Occipital lobe (tissue), 2 donors: ENCODE measurements around the gene CHID1. TPM values are rescaled to one million over a fixed set of nuclear protein-coding genes. Genes with fewer than 3 reads are reported as not detected.
A peak's percentile ranks its signal among the peaks of the same experiment; 100 is the strongest.

Experiments used
- DNase-seq: peaks from one replicate; lab custom pipeline; 2025; lab: John Stamatoyannopoulos, UW
- total RNA-seq: library from RNA; depleted of rRNA; stranded (reverse); fragments of >200 nt; gene quantifications from one replicate; pipeline ENCODE4 v1.2.3, GENCODE V29; 2014

Gene CHID1
- total RNA-seq, 1 donor from 2014 or later, result 20.9 TPM

DNA sequence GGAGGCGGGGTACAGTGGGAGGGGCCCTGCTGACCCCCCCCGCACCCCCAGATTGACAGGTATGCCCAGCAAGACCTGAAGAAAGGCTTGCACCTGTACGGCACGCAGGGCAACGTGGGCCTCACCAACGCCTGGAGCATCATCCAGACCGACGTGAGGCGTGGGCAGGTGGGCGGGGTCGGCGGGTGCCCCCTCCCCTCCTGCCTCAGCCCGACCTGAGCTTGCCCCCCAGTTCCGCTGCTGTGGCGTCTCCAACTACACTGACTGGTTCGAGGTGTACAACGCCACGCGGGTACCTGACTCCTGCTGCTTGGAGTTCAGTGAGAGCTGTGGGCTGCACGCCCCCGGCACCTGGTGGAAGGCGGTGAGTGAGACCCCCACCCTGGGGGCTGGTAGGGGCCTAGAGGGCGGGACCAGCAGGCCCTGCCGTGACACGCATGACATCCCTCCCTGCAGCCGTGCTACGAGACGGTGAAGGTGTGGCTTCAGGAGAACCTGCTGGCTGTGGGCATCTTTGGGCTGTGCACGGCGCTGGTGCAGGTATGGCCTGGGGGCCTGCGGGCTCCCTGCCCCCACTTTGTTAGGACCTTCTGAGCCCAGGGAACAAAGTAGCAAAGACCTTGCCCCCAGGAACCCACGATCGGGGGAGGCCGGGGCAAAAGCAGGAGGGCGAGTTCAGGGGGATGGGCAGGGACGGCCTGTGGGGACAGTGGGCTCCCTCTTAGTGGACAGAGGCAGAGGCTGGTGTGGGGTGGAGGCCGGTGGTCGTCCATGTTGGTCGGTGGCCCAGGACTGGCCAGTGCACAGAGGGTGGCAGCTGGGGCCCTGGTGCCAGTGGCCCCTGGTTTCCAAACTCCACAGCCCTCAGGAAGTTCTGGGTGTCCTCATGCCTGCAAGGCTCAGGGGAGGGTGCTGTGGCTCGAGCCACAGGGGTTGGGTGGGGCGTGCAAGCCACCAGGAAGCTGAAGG is 44.9 kb downstream of the CHID1 start:
- DNase-seq, result no peak

GRCh38 chr11:864898-865297 is 45.7 kb downstream of the CHID1 start:
- no peak for DNase-seq

- no peak for DNase-seq
These were observed 46.4 kb downstream of the CHID1 start for GRCh38 chr11:863910-864827.

- DNase-seq, result no peak
These were observed 47.3 kb downstream of the CHID1 start for GRCh38 chr11:863023-863909.

DNA sequence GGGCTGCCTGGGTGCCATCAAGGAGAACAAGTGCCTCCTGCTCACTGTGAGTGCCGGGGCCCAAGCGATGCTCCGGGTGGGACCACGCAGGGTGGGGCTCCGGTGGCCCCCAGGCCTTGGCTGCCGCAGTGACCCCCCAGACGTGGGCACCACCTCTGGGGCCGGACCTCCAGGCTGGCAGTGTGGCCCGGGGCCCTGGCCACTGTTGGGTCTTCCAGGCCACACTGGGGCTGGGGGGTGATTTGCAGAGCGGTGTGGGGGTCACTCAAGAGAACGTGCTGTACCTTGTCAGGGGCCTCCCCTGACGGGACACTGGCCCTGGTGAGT is 48.0 kb downstream of the CHID1 start:
- DNase-seq, result no peak

GRCh38 chr11:862081-862661 is 48.4 kb downstream of the CHID1 start:
- no peak for DNase-seq

- DNase-seq, result no peak
These were observed 49.5 kb downstream of the CHID1 start for GRCh38 chr11:861105-861479.

DNA sequence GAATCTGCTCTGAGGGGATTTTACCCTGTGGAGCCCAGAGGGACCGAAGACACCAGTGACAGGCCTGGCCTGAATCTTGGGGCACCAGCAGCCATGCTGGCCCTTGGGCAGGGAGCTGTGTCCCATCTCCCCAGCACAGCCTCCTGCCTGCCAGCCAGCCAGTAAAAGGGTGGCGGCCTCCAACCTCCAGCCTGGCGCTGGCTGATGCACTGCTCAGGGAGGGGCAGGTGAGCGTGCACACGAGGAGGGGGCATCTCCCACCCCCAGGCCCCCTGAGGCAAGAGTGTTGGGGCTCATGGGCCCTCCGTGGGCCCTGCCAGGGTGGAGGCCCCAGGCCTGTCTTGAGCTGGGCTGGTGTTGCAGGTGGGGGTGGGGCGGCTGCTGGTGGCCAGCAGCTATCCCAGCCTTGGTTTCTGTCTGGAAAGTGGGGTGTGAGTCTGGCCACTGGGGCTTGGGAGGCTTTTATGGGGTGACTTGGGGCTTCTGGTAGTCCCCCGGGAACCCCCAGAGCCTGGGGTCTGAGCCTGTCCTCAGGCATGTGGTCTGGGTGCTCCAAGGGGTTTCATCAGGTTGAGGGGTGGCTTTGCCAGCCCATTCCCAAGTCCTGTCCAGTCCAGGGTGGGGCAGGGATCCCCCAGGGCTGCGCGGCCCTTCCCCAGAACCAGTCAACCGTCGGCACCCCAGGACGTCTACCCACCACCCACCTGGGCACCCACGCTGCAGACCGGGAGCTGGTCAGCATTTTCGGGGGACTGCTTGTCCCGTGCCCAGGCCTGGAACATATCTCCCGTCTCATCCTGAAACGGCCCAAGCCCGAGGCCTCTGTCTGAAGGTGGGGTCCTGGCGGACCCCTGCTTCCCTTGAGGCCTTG is 50.1 kb downstream of the CHID1 start:
- DNase-seq, result no peak

- DNase-seq, result peak; percentile 71
These were observed 51.0 kb downstream of the CHID1 start for GRCh38 chr11:859394-860131.

- DNase-seq, result no peak
These were observed 51.8 kb downstream of the CHID1 start for GRCh38 chr11:858762-859339.

- no peak for DNase-seq
These were observed 52.4 kb downstream of the CHID1 start for GRCh38 chr11:858053-858761.

DNA sequence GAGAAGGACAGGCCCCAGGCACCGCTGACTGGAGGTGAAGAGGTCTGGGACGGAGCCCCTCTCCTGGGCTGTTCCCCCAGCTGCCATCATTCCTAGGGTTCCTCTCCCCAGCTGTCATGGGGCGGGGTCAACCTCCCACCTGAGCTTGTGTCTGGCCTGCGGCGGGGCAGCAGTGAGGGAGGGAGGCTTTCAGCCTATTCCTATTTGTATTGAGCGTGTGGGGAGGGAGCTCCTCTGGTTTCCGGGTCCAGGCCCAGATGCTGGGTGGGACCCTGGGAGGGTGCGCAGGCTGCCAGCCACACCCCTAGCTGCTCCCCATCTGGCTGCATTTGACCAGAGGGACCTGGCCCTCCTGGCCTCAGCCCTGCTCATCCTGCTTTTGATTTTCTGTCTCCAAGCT is 54.2 kb downstream of the CHID1 start:
- no peak for DNase-seq

- DNase-seq, result no peak
These were observed 54.8 kb downstream of the CHID1 start for GRCh38 chr11:855796-856195.

GRCh38 chr11:855330-855674 is 55.3 kb downstream of the CHID1 start:
- DNase-seq, result no peak

GRCh38 chr11:854601-855329 is 55.8 kb downstream of the CHID1 start:
- no peak for DNase-seq

GRCh38 chr11:853682-854448 is 56.7 kb downstream of the CHID1 start:
- no peak for DNase-seq

- no peak for DNase-seq
These were observed 57.8 kb downstream of the CHID1 start for GRCh38 chr11:852762-853161.
